ENCODE results near the gene SVOP.
"Not testable (repeated sequence)": the region's sequence is repeated elsewhere in the genome, so short reads cannot be mapped to it uniquely, and the experiment has no call there.

SVOP gene

DNA sequence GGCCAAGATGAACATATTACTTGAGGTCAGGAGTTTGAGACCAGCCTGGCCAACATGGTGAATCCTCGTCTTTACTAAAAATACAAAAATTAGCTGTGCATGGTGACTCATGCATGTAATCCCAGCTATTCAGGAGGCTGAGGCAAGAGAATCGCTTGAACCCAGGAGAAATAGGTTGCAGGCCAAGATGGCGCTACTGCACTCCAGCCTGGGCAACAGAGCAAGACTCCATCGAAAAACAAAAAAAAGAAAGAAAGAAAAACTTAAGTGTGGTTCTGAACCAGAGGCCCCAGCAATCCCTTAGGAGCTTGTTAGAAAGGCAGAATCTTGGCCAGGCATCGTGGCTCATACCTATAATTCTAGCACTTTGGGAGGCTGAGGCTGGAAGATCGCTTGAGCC is 24.5 kb downstream of the SVOP start:
- Histone ChIP-seq H2AFZ (ENCODE audit: low read length, unreplicated experiment) (no peak overlapping the region), H3K4me1 (ENCODE audit: control insufficient read depth, insufficient read depth, low read length, unreplicated experiment) (no peaks in the 10 kb centered on the region), H3K79me2 (ENCODE audit: control insufficient read depth, insufficient read depth, low read length, unreplicated experiment) (no peaks in the 10 kb centered on the region), H3K27me3 (ENCODE audit: insufficient read depth, low read length) (peaks cover 10% of the 10 kb centered on the region), H3K4me3 (ENCODE audit: low read depth, low read length) (no peak overlapping the region), H3K36me3 (ENCODE audit: insufficient read depth, low read length) (no peaks in the 10 kb centered on the region), H3K27ac (ENCODE audit: low read depth, low read length) (no peak overlapping the region)

DNA sequence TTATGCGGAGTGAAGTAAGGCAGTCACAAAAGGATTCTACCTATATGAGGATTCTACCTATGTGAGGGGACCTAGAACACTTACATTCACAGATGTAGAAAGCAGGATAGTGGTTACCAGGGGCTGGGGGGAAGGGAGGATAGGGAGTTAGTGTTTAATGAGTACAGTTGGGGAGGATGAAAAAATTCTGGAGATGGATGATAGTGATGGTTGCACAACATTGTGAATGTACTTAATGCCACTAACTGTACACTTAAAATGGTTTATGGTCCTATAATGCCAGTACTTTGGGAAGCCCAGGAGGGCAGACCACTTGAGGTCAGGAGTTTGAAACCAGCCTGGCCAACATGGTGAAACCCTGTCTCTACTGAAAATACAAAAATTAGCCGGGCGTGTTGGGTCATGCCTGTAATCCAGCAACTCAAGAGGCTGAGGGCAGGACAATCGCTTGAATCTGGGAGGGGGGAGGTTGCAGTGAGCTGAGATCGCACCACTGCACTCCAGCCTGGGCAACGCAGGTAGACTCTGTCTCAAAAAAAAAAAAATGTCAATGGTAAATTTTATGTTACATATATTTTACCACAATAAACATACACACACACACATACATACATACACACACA is 25.4 kb downstream of the SVOP start:
- H3K27ac ChIP-seq (ENCODE audit: low read depth, low read length), result no peak overlapping the region
- H2AFZ ChIP-seq (ENCODE audit: low read length, unreplicated experiment), result no peak overlapping the region
- no peaks in the 10 kb centered on the region for H3K36me3 ChIP-seq (ENCODE audit: insufficient read depth, low read length)
- H3K4me1 ChIP-seq (ENCODE audit: control insufficient read depth, insufficient read depth, low read length, unreplicated experiment), result no peaks in the 10 kb centered on the region
- H3K79me2 ChIP-seq (ENCODE audit: control insufficient read depth, insufficient read depth, low read length, unreplicated experiment), result no peaks in the 10 kb centered on the region
- peaks cover 10% of the 10 kb centered on the region for H3K27me3 ChIP-seq (ENCODE audit: insufficient read depth, low read length)
- H3K4me3 ChIP-seq (ENCODE audit: low read depth, low read length), result no peak overlapping the region

DNA sequence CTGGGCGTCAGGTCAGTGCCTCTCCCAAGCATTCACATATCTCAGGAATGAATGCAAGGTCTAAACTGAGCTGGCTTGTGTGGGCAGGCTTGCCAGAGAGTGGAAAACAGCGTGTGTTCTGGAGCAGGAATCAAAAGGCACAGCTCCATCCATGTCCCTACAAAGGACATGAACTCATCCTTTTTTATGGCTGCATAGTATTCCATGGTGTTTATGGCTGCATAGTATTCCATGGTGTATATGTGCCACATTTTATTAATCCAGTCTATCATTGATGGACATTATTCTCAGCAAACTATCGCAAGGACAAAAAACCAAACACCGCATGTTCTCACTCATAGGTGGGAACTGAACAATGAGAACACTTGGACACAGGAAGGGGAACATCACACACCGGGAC is 30.8 kb downstream of the SVOP start:
- not testable (repeated sequence) for H2AFZ ChIP-seq (ENCODE audit: low read length, unreplicated experiment); H3K4me1 ChIP-seq (ENCODE audit: control insufficient read depth, insufficient read depth, low read length, unreplicated experiment); H3K36me3 ChIP-seq (ENCODE audit: insufficient read depth, low read length); H3K27ac ChIP-seq (ENCODE audit: low read depth, low read length); H3K79me2 ChIP-seq (ENCODE audit: control insufficient read depth, insufficient read depth, low read length, unreplicated experiment); H3K4me3 ChIP-seq (ENCODE audit: low read depth, low read length)
- H3K27me3 ChIP-seq (ENCODE audit: insufficient read depth, low read length), result peaks cover 27% of the 10 kb centered on the region

DNA sequence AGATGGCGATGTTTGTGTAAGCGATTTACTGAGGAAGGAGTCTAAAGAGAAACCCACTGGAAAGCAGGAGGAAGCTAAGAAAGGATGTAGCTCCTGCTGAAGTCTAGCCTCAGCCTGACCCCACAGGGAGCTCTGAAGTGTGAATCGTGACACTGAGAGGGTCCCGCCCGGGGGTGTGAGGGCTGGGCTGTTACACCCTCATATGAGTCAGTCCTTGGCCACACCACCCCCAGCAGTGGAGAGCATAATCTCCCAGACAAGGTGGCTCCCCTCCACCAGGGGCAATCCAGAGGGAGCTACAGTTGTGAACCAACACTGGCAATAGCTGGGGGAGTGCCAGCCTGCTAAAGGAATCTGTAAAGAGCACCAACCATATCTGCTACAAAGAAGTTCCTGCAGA is 31.5 kb downstream of the SVOP start:
- H3K36me3 ChIP-seq (ENCODE audit: insufficient read depth, low read length), result no peaks in the 10 kb centered on the region
- peaks cover 34% of the 10 kb centered on the region for H3K27me3 ChIP-seq (ENCODE audit: insufficient read depth, low read length)
- no peaks in the 10 kb centered on the region for H3K79me2 ChIP-seq (ENCODE audit: control insufficient read depth, insufficient read depth, low read length, unreplicated experiment)
- H2AFZ ChIP-seq (ENCODE audit: low read length, unreplicated experiment), result no peak overlapping the region
- H3K27ac ChIP-seq (ENCODE audit: low read depth, low read length), result no peak overlapping the region
- H3K4me1 ChIP-seq (ENCODE audit: control insufficient read depth, insufficient read depth, low read length, unreplicated experiment), result no peaks in the 10 kb centered on the region
- H3K4me3 ChIP-seq (ENCODE audit: low read depth, low read length), result no peak overlapping the region

DNA sequence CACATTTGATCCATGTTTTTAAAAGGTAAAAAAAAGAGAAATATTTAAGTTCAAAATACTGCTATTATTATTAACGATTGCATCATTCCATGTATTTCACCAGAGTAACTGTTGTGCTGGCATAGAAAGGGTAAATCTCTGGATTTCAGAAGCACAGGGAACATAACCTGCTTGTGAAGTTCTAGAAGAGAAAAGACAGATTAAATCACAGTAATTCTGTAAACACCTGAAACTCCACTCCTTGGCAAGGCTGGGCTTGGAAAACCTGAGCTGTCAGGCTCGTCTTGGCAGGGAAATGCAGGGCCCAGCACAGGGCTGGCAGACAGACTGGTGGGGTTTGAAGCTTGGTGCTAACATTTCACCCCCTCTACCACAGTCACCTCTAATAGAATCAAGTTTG is 35.1 kb downstream of the SVOP start:
- no peaks in the 10 kb centered on the region for H3K4me1 ChIP-seq (ENCODE audit: control insufficient read depth, insufficient read depth, low read length, unreplicated experiment)
- no peak overlapping the region for H3K27ac ChIP-seq (ENCODE audit: low read depth, low read length)
- no peaks in the 10 kb centered on the region for H3K36me3 ChIP-seq (ENCODE audit: insufficient read depth, low read length)
- H3K4me3 ChIP-seq (ENCODE audit: low read depth, low read length), result no peak overlapping the region
- no peak overlapping the region for H2AFZ ChIP-seq (ENCODE audit: low read length, unreplicated experiment)
- H3K27me3 ChIP-seq (ENCODE audit: insufficient read depth, low read length), result peaks cover 27% of the 10 kb centered on the region; the same call in 1 of the 2 replicates
- H3K79me2 ChIP-seq (ENCODE audit: control insufficient read depth, insufficient read depth, low read length, unreplicated experiment), result no peaks in the 10 kb centered on the region

DNA sequence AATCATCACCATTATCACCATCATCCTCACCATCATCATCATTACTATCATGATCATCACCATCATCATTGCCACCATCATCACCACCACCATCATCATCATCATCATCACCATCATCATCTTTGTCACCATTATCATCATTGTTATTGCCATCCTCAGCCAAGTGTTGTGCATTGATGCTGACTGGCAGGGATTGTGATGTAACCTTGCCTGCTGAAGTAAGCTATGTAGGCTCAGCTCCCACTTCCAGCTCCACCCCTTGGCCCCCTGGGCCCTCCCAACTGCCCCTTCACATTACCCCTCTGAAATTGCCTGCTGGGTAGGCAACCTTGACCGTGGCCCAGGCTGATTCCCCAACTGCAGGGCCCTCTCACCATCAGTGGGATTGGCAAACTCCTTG is 37.6 kb downstream of the SVOP start:
- H3K79me2 ChIP-seq (ENCODE audit: control insufficient read depth, insufficient read depth, low read length, unreplicated experiment), result no peaks in the 10 kb centered on the region
- no peaks in the 10 kb centered on the region for H3K4me1 ChIP-seq (ENCODE audit: control insufficient read depth, insufficient read depth, low read length, unreplicated experiment)
- H3K36me3 ChIP-seq (ENCODE audit: insufficient read depth, low read length), result no peaks in the 10 kb centered on the region
- no peak overlapping the region for H2AFZ ChIP-seq (ENCODE audit: low read length, unreplicated experiment)
- H3K27me3 ChIP-seq (ENCODE audit: insufficient read depth, low read length), result peaks cover 26% of the 10 kb centered on the region; the same call in 1 of the 2 replicates
- H3K4me3 ChIP-seq (ENCODE audit: low read depth, low read length), result no peak overlapping the region
- no peak overlapping the region for H3K27ac ChIP-seq (ENCODE audit: low read depth, low read length)

DNA sequence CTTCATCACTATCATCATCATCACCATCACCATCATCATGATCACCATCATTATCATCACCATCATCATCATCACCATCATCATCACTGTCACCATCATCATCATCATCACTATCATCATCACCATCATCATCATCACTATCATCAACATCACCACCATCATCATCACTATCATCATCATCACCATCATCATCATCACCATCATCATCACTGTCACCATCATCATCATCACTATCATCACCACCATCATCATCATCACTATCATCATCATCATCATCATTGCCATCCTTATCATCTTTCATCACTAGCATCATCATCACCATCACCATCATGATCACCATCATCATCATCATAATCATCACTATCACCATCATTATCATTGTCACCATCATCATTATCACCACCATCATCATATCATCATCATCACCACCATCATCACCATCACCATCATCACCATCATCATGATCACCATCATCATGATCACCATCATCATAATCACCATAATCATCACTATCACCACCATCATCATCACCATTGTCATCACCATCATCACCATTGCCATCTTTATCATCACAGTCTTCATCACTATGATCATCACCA is 38.1 kb downstream of the SVOP start:
- Histone ChIP-seq H2AFZ (ENCODE audit: low read length, unreplicated experiment) (no peak overlapping the region), H3K4me3 (ENCODE audit: low read depth, low read length) (no peak overlapping the region), H3K27ac (ENCODE audit: low read depth, low read length) (no peak overlapping the region), H3K4me1 (ENCODE audit: control insufficient read depth, insufficient read depth, low read length, unreplicated experiment) (no peaks in the 10 kb centered on the region), H3K36me3 (ENCODE audit: insufficient read depth, low read length) (no peaks in the 10 kb centered on the region), H3K27me3 (ENCODE audit: insufficient read depth, low read length) (peaks cover 30% of the 10 kb centered on the region), H3K79me2 (ENCODE audit: control insufficient read depth, insufficient read depth, low read length, unreplicated experiment) (no peaks in the 10 kb centered on the region)

DNA sequence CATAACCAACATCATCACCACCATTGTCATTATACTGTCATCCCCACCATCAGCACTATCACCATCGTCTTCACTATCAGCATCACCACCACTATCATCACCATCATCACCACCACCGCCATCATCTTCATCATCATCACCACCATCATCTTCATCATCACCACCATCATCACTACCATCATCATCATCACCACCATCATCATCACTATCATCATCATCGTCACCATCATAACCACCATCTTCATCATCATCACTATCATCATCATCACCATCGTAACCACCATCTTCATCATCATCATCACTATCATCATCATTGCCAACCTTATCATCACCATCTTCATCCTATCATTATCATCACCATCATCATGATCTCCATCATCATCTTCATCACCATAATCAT is 39.0 kb downstream of the SVOP start:
- Histone ChIP-seq H3K79me2 (ENCODE audit: control insufficient read depth, insufficient read depth, low read length, unreplicated experiment) (no peaks in the 10 kb centered on the region), H3K36me3 (ENCODE audit: insufficient read depth, low read length) (no peaks in the 10 kb centered on the region), H3K27me3 (ENCODE audit: insufficient read depth, low read length) (peaks cover 31% of the 10 kb centered on the region), H3K27ac (ENCODE audit: low read depth, low read length) (no peak overlapping the region), H3K4me1 (ENCODE audit: control insufficient read depth, insufficient read depth, low read length, unreplicated experiment) (no peaks in the 10 kb centered on the region), H3K4me3 (ENCODE audit: low read depth, low read length) (no peak overlapping the region), H2AFZ (ENCODE audit: low read length, unreplicated experiment) (no peak overlapping the region)

DNA sequence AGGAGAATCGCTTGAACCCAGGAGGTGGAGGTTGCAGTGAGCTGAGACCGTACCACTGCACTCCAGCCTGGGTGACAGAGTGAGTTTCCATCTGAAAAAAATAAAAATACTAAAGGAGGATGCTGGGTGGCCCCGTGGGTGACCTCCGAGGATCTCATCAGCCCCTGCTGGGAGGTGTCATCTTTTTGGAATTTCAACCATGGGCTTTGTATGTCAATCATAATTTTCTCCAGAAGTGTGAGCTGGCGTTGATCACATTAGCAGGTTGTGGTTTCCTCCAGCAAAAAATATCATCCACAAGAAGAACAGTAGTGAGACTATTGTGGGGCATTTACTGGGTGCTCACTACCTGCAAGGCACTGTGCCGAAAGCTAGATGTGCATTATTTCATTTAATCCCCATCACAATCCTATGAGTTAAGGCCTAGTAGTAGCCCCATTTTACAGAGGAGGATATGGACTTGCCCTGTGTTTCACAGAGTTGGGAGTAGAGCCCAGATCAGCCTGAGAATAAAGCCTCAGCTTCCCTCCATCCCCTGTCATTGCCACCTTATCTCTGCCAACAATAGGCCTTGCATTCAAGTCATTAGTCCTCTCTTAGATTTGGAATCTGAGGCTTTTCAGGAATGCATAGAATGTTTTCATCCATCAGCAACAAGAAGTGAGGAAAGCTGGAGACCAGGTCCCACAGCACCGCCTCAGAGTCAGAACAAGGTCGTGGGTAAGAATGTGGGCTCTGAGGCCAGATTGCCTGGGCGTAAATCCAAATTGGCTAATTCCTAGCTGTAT is 39.8 kb downstream of the SVOP start:
- Histone ChIP-seq H2AFZ (ENCODE audit: low read length, unreplicated experiment) (no peak overlapping the region), H3K4me1 (ENCODE audit: control insufficient read depth, insufficient read depth, low read length, unreplicated experiment) (no peaks in the 10 kb centered on the region), H3K36me3 (ENCODE audit: insufficient read depth, low read length) (no peaks in the 10 kb centered on the region), H3K4me3 (ENCODE audit: low read depth, low read length) (no peak overlapping the region), H3K79me2 (ENCODE audit: control insufficient read depth, insufficient read depth, low read length, unreplicated experiment) (no peaks in the 10 kb centered on the region), H3K27me3 (ENCODE audit: insufficient read depth, low read length) (peaks cover 34% of the 10 kb centered on the region), H3K27ac (ENCODE audit: low read depth, low read length) (no peak overlapping the region)

DNA sequence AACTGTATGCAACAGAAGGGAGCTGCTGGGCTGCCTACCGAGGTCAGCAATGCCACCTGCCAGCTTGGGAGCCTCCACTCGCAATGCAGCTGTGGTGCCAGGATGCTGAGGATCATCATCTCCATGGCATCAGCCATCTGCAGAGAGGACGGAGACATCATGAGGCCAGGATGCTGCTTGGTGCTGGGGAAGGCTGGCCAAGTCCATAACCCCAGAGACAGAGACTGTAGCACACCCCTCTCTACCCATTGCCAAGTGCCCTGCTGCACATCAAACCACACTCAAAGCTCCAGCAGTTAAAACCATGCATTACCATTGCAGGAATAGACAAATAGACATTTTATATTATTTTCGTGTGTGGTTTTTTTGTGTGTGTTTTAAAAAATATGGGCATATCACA is 43.5 kb downstream of the SVOP start:
- no peak overlapping the region for H2AFZ ChIP-seq (ENCODE audit: low read length, unreplicated experiment)
- no peak overlapping the region for H3K4me3 ChIP-seq (ENCODE audit: low read depth, low read length)
- no peaks in the 10 kb centered on the region for H3K4me1 ChIP-seq (ENCODE audit: control insufficient read depth, insufficient read depth, low read length, unreplicated experiment)
- H3K36me3 ChIP-seq (ENCODE audit: insufficient read depth, low read length), result no peaks in the 10 kb centered on the region
- H3K79me2 ChIP-seq (ENCODE audit: control insufficient read depth, insufficient read depth, low read length, unreplicated experiment), result no peaks in the 10 kb centered on the region
- H3K27me3 ChIP-seq (ENCODE audit: insufficient read depth, low read length), result peaks cover 39% of the 10 kb centered on the region
- H3K27ac ChIP-seq (ENCODE audit: low read depth, low read length), result no peak overlapping the region

All from ACC112 (cell line).